Neural cell (in vitro differentiated cells): ENCODE measurements around the gene SUCLG2.

Experiments
- REST ChIP-seq: IDR thresholded peaks from 2 replicates; pipeline ENCODE4 v1.6.1; 2012; ENCODE audit warnings: borderline replicate concordance
- TF ChIP-seq, protein P1 (sequence below): fragments of 450-650 bp; IDR thresholded peaks from 2 replicates; pipeline ENCODE4 v1.5.1; 2014; ENCODE audit warnings: antibody characterized with exemption, mild to moderate bottlenecking, moderate library complexity; ENCODE audit not compliant: poor library complexity, severe bottlenecking

- TF ChIP-seq, protein P1, sequence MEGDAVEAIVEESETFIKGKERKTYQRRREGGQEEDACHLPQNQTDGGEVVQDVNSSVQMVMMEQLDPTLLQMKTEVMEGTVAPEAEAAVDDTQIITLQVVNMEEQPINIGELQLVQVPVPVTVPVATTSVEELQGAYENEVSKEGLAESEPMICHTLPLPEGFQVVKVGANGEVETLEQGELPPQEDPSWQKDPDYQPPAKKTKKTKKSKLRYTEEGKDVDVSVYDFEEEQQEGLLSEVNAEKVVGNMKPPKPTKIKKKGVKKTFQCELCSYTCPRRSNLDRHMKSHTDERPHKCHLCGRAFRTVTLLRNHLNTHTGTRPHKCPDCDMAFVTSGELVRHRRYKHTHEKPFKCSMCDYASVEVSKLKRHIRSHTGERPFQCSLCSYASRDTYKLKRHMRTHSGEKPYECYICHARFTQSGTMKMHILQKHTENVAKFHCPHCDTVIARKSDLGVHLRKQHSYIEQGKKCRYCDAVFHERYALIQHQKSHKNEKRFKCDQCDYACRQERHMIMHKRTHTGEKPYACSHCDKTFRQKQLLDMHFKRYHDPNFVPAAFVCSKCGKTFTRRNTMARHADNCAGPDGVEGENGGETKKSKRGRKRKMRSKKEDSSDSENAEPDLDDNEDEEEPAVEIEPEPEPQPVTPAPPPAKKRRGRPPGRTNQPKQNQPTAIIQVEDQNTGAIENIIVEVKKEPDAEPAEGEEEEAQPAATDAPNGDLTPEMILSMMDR: no peak
- TF ChIP-seq REST: no peak
These were observed 92.6 kb downstream of the SUCLG2 start for GRCh38 chr3:67561667-67562394.
